GM19193 (cell line): Measurements from ENCODE around the gene SPINT2.

Experiments
- POLR2A ChIP-seq: IDR thresholded peaks from 4 replicates; pipeline ENCODE4 v1.6.1; 2011; ENCODE audit not compliant: insufficient read depth, insufficient read length; ENCODE audit errors: extremely low read depth

SPINT2 gene

GRCh38 chr19:38294090-38294489, 29.7 kb downstream of the SPINT2 start:
- TF ChIP-seq POLR2A: no peak

DNA sequence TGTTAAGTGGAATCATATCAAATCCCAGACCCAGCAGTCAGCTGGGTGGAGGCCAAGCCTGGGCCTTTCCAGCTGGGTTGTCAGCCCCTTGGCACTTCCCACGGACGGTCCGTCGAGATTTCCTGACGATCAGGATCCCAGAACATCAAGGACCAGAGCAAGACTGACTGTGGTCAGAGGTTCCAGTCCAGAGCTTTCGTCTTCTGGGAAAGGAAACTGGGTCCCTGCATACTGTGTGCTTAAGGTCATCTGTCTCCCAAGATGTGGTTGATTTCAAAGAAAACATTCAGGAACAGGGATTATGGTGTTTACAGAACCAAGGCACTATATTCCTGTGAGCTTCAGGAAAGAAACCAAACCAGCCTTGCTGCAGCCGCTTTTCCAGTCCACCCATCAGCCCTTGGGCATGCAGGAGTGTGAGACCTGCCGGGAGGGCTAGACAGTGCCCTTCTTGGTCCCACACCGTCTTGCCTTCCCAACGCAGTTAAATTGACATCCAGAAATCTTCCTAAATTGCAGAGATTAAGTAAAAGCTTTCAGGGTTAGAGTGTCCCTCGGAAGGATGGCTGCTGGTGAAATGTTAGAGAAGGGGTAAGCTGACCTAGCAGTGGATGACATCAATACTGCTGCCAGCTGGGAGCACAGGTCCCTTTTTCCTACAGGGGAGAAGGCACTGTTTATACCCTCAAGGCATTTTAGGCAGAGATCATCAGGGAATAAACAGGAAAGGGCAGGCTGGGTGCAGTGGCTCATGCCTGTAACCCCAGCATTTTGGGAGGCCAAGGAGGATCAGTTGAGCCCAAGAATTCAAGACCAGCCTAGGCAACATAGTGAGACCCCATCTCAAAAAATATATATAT, 34.7 kb downstream of the SPINT2 start:
- no peak for TF ChIP-seq POLR2A

DNA sequence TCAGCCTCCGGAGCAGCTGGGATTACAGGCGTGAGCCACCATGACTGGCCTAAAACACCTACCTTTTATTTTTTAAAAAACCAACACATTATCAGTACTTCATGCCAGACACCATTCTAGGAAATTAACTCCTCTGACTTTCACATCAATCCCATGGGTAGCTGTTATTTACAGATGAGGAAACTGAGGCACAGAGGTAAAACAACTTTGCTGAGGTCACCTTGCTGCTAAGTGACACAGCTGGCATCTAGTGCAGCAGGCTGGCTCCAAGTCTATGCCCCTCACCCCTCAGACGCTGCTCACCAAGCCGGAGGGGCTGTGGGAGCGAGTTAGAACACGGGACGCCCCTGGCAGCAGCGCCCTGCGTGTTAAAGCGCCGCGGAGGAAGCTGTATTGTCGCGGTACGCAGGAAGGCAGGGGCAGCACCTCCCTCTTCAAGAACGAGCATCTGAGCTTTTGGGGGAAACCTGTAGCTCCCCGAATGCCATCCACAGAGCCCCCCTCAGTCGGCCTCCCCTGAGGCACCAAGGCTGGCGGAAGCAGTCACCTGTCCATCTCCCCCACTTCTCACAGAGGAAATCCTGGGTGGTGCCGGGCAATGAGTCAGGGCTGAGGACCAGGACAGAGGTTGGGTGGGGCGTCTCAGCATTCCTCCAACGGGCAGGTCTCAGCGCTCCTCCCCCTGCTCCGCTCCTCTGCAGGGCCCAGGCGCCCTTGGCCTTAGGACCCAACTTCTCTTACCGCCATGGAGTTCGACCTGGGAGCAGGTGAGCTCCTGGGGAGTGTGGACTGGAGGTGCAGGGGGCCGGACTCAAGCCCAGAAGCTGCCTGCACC, 39.4 kb downstream of the SPINT2 start, which contains the start of gene C19orf33:
Gene C19orf33 (plus strand): TSS at position 735 of the 835 bp plus-strand sequence. CDS start 11 bp downstream, at position 746.
- no peak for TF ChIP-seq POLR2A

GRCh38 chr19:38304352-38304865, 40.0 kb downstream of the SPINT2 start:
- TF ChIP-seq POLR2A: no peak

DNA sequence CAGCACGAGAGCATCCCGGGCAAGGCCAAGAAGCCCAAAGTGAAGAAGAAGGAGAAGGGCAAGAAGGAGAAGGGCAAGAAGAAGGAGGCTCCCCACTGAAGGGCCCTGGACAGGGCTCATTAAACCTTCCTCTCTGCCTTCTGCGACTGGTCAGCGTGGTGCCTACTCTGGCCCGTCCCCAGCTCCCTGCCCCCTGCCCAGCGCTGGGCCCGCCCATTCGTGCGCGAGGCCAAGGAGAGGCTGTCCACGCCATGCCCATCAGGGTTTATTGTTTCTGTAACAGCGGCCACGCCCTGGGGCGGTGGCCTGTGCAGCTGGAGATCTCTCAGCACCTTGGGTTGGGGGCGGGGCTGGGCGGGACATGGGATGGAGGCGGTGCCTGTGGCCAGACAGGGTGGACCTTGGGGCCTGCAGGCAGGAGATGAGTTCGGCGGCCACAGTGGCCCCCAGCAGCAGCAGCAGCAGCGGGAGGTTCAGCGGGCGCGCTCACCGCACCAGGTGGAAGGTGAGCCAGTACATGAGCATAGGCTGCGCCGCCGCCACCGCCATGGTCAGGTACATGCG, 40.6 kb downstream of the SPINT2 start:
- no peak for TF ChIP-seq POLR2A

GRCh38 chr19:38306236-38306635, 41.9 kb downstream of the SPINT2 start:
- no peak for TF ChIP-seq POLR2A

- no peak for TF ChIP-seq POLR2A
These were observed 42.7 kb downstream of the SPINT2 start for GRCh38 chr19:38307076-38307475.

GRCh38 chr19:38307597-38307996, 43.2 kb downstream of the SPINT2 start:
- TF ChIP-seq POLR2A: no peak

- TF ChIP-seq POLR2A: no peak
These were observed 43.8 kb downstream of the SPINT2 start for GRCh38 chr19:38308006-38308766.

DNA sequence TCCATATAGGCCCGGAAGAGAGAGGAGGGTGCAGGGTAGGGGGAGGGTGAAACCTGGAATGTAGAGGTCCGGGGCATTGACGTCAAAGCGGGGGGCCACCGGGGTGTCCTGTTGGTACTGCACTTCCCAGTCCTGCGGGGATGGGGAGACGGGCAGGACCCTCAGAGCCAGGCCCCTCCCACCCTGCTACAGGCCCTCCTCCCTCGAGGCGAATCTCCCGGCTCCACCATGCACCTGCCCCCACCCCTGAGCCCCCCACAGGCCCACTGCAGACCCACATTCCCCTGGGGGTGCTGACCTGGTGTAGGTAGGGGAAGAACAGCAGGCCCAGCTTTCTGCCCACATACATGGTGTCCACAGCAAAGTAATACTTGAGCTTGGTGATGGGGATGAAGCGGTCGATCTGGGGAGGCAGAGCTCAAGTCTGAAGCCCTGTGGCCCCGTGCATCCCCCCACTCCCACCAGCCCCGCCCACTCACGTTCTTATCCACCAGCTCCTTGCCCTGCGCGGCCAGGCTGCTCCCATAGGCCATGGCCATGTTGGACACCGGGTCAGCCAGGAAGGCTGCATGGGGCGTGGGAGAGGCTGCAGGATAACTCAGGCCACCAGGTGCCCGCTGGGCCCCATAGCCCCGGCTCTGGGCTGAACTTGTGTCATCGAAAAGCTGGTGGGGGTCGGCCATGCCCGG, 44.7 kb downstream of the SPINT2 start:
- TF ChIP-seq POLR2A: no peak

DNA sequence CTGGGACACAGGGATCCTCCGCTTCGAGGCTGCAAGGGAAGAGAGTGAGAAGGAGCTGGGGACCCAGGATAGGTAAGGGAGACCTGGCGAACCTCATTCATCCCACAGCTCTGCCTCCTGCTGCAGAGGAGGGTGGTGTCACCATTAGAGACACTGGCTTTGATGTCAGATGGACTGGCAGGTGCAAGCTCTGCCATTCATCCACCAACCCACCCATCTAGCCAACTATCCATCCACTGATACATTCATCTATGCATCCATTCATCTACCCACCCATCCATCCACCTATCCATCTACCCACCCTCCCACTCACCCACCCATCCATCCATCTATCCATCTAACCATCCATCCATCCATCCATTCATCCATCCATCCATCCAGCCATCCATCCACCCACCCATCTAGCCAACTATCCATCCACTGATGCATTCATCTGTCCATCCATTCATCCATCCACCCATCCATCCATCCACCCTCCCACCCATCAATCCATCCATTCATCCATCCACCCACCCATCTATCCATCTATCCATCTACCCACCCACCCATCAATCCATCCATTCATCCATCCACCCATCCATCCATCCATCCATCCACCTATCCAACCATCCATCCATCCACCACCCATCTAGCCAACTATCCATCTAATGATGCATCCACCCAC, 45.4 kb downstream of the SPINT2 start:
- TF ChIP-seq POLR2A: no peak

GRCh38 chr19:38310279-38310670, 45.9 kb downstream of the SPINT2 start:
- TF ChIP-seq POLR2A: no peak

DNA sequence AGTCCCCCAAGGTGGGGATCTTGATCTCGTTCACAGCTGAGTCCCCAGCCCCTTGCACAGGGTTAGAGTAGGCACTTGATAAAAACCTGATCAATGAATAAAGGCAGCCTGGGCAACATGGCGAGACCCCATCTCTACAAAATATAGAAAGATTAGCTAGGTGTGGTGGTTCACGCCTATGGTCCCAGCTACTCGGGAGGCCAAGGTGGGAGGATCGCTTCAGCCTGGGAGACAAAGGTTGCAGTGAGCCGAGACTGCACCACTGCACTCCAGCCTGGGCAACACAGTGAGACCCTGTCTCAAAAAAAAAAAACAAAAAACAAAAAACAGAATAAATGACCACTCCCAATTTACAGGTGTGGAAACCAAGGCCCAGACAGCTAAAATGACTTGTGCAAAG, 46.6 kb downstream of the SPINT2 start:
- no peak for TF ChIP-seq POLR2A

GRCh38 chr19:38315657-38316476, 51.5 kb downstream of the SPINT2 start, which contains the start of gene YIF1B:
Gene YIF1B (minus strand): TSS chr19:38315947. CDS start chr19:38315917, 30 bp downstream.
- peak; percentile 36 for TF ChIP-seq POLR2A
